HepG2 (cell line): Measurements from ENCODE around the gene ZDHHC14. TPM values are rescaled to one million over a fixed set of nuclear protein-coding genes. Genes with fewer than 3 reads are reported as not detected.

Source experiments
- ARNT2 ChIP-seq: sonication (generic); formaldehyde crosslinking; IDR thresholded peaks from 2 replicates; pipeline ENCODE4 v1.8.0; 2022; ENCODE audit warnings: mild to moderate bottlenecking, low read depth, missing genetic modification reagents, moderate library complexity
- ARNTL ChIP-seq: sonication (generic); formaldehyde crosslinking; IDR thresholded peaks from 2 replicates; pipeline ENCODE4 v1.4.0; 2020; ENCODE audit warnings: mild to moderate bottlenecking, missing genetic modification reagents
- ATAD3A ChIP-seq: sonication (generic); formaldehyde crosslinking; IDR thresholded peaks from 2 replicates; pipeline ENCODE4 v1.4.0; 2020; ENCODE audit warnings: missing genetic modification reagents
- GFI1 ChIP-seq: sonication (generic); formaldehyde crosslinking; IDR thresholded peaks from 2 replicates; pipeline ENCODE4 v1.5.0; 2020; ENCODE audit warnings: missing genetic modification reagents, mild to moderate bottlenecking, borderline replicate concordance
- HBP1 ChIP-seq: IDR thresholded peaks from 2 replicates; pipeline ENCODE4 v1.6.1; 2016; ENCODE audit warnings: low read depth, control low read depth
- HNRNPL ChIP-seq: fragments of 200-400 bp; formaldehyde crosslinking; IDR thresholded peaks from 2 replicates; pipeline ENCODE4 v1.6.1; 2017; ENCODE audit warnings: mild to moderate bottlenecking, low read depth, low read length
- MAFF ChIP-seq: IDR thresholded peaks from 2 replicates; pipeline ENCODE4 v1.6.1; 2011; ENCODE audit warnings: low read depth, low read length, improper control_type of control experiment
- MIER3 ChIP-seq: IDR thresholded peaks from 2 replicates; pipeline ENCODE4 v1.6.1; 2016; ENCODE audit warnings: missing compliant biosample characterization, borderline replicate concordance
- NCOR1 ChIP-seq: fragments of 200-600 bp; sonication (generic); IDR thresholded peaks from 2 replicates; pipeline ENCODE4 v1.7.0; 2017; ENCODE audit warnings: antibody characterized with exemption, low read length, borderline replicate concordance
- NFE2 ChIP-seq: sonication (generic); formaldehyde crosslinking; IDR thresholded peaks from 2 replicates; pipeline ENCODE4 v1.4.0; 2020; ENCODE audit warnings: missing genetic modification reagents
- ONECUT2 ChIP-seq: sonication (generic); formaldehyde crosslinking; IDR thresholded peaks from 2 replicates; pipeline ENCODE4 v1.4.0; 2020; ENCODE audit warnings: missing genetic modification reagents
- SALL1 ChIP-seq: sonication (generic); formaldehyde crosslinking; IDR thresholded peaks from 2 replicates; pipeline ENCODE4 v1.8.0; 2022; ENCODE audit warnings: mild to moderate bottlenecking, missing genetic modification reagents
- SOX5 ChIP-seq: IDR thresholded peaks from 2 replicates; pipeline ENCODE4 v1.6.1; 2016; ENCODE audit warnings: borderline replicate concordance
- TFDP2 ChIP-seq: sonication (generic); formaldehyde crosslinking; IDR thresholded peaks from 2 replicates; pipeline ENCODE4 v1.4.0; 2020; ENCODE audit warnings: missing genetic modification reagents
- THAP8 ChIP-seq: sonication (generic); formaldehyde crosslinking; IDR thresholded peaks from 2 replicates; pipeline ENCODE4 v1.5.1; 2020; ENCODE audit warnings: missing genetic modification reagents, mild to moderate bottlenecking, borderline replicate concordance
- ZFP36 ChIP-seq: fragments of 150-350 bp; IDR thresholded peaks from 2 replicates; pipeline ENCODE4 v1.6.1; 2018; ENCODE audit warnings: borderline replicate concordance, low read length, low read depth; ENCODE audit not compliant: partially characterized antibody
- ZHX2 ChIP-seq, 2 experiments: sonication (generic) in 1 of 2; formaldehyde crosslinking in 1 of 2; IDR thresholded peaks; 2 replicates each; pipeline versions ENCODE4 v1.6.1 to v1.9.0; 2014 to 2022; ENCODE audit warnings: antibody characterized with exemption in 1 of 2, borderline replicate concordance in 1 of 2, inconsistent platforms in 1 of 2, low read depth in 1 of 2, missing genetic modification reagents in 1 of 2
- polyA plus RNA-seq, 8 experiments: library from polyadenylated mRNA; depleted of rRNA in 3 of 8; stranded (reverse) in 7 of 8; unstranded in 1 of 8; fragments of >200 nt; fragmentation: Illumina TruSeq in 4 of 8; extraction: Trizol in 4 of 8; gene quantifications; 2 replicates each; pipeline versions ENCODE4 v1.2.1 to v1.2.3, GENCODE V29; 2011 to 2016; ENCODE audit warnings: low read depth in 4 of 8, missing spikeins in 1 of 8, mixed read lengths in 1 of 8; ENCODE audit not compliant: insufficient read depth in 1 of 8
- total RNA-seq, 5 experiments: library from RNA; depleted of rRNA; stranded (reverse); fragments of >200 nt; fragmentation: Illumina TruSeq; extraction: Trizol; gene quantifications; 2 replicates each; pipeline ENCODE4 v1.2.3, GENCODE V29; 2016; ENCODE audit warnings: low read depth in 1 of 5

ZDHHC14 gene
- total and polyA plus RNA-seq, 2 of the 13 experiments (the other 11 are each of a cell fraction or from before 2014, with no cell fraction given), result 3.7 to 9.5 TPM

GRCh38 chr6:157586476-157587126 lies 205.6 kb downstream of the ZDHHC14 start (continued):
- TF ChIP-seq ZHX2 (IDR thresholded peaks at IDR 0.05; ENCODE audit: low read depth), result no peak
- TF ChIP-seq ZHX2 (CRISPR knock-in tag; IDR thresholded peaks at IDR 0.05; ENCODE audit: borderline replicate concordance), result no peak
- TF ChIP-seq MAFF, result peak; percentile 63
- TF ChIP-seq ATAD3A (CRISPR knock-in tag), result no peak
- TF ChIP-seq THAP8 (CRISPR knock-in tag), result no peak; the same call in 1 of the 2 replicates
- TF ChIP-seq HBP1 (CRISPR knock-in tag), result no peak
- TF ChIP-seq NFE2 (CRISPR knock-in tag), result no peak
- TF ChIP-seq ARNT2, result no peak
- no peak for TF ChIP-seq ARNTL (CRISPR knock-in tag)
- TF ChIP-seq ZFP36, result no peak
- peak; percentile 93 for TF ChIP-seq ONECUT2
- TF ChIP-seq GFI1 (CRISPR knock-in tag), result peak; percentile 66
- no peak for TF ChIP-seq SALL1 (CRISPR knock-in tag)
- TF ChIP-seq NCOR1, result peak; percentile 77; the same call in 1 of the 2 replicates
- no peak for TF ChIP-seq MIER3 (CRISPR knock-in tag)
- no peak for TF ChIP-seq TFDP2 (CRISPR knock-in tag)
- TF ChIP-seq SOX5, result peak; percentile 50; the same call in 1 of the 2 replicates
- TF ChIP-seq HNRNPL, result no peak
